Activated T-cell treated with anti-CD3 and anti-CD28 coated beads, Interleukin-2, amount 50 U/mL, for 24 hours (primary cell): ENCODE measurements around the gene NOX5.

Experiments used
- DNase-seq: peaks from one replicate; pipeline ENCODE4 v3.0.0-alpha.2; 2020
- H3K27ac Mint-ChIP-seq: 2 replicates; pipeline ENCODE4 v1.8.0; 2020; ENCODE audit warnings: mild to moderate bottlenecking, mixed read lengths
- H3K27me3 Mint-ChIP-seq: 2 replicates; pipeline ENCODE4 v1.8.0; 2020; ENCODE audit warnings: mixed read lengths
- H3K36me3 Mint-ChIP-seq: 2 replicates; pipeline ENCODE4 v1.8.0; 2020; ENCODE audit warnings: low read depth, mixed read lengths
- H3K4me1 Mint-ChIP-seq: 2 replicates; pipeline ENCODE4 v1.8.0; 2020; ENCODE audit warnings: low read depth, mixed read lengths
- H3K4me3 Mint-ChIP-seq: 2 replicates; pipeline ENCODE4 v1.8.0; 2020; ENCODE audit warnings: mild to moderate bottlenecking, moderate library complexity, mixed read lengths
- H3K9me3 Mint-ChIP-seq: 2 replicates; pipeline ENCODE4 v1.8.0; 2020; ENCODE audit warnings: mixed read lengths

NOX5 gene

GRCh38 chr15:69084404-69085030 is 70.0 kb downstream of the NOX5 start:
- Mint-ChIP-seq H3K4me3 (no peak overlapping the region), H3K27ac (no peak overlapping the region), H3K27me3 (peaks cover 30% of the 10 kb centered on the region), H3K36me3 (no peaks in the 10 kb centered on the region), H3K4me1 (peaks cover 5% of the 10 kb centered on the region), H3K9me3 (no peaks in the 10 kb centered on the region)
- no peak for DNase-seq

- no peaks in the 10 kb centered on the region for H3K9me3 Mint-ChIP-seq
- no peaks in the 10 kb centered on the region for H3K36me3 Mint-ChIP-seq
- peaks cover 5% of the 10 kb centered on the region for H3K4me1 Mint-ChIP-seq
- DNase-seq, result no peak
- H3K4me3 Mint-ChIP-seq, result no peak overlapping the region
- peaks cover 27% of the 10 kb centered on the region for H3K27me3 Mint-ChIP-seq
- H3K27ac Mint-ChIP-seq, result no peak overlapping the region
These were observed 71.0 kb downstream of the NOX5 start for GRCh38 chr15:69085325-69086081.

GRCh38 chr15:69086427-69087204 is 72.1 kb downstream of the NOX5 start:
- Mint-ChIP-seq H3K4me1 (peaks cover 5% of the 10 kb centered on the region), H3K9me3 (no peaks in the 10 kb centered on the region), H3K4me3 (no peak overlapping the region), H3K36me3 (no peaks in the 10 kb centered on the region), H3K27me3 (peaks cover 23% of the 10 kb centered on the region), H3K27ac (no peak overlapping the region)
- no peak for DNase-seq

GRCh38 chr15:69087366-69087976 is 73.0 kb downstream of the NOX5 start:
- H3K4me3 Mint-ChIP-seq, result no peak overlapping the region
- no peak overlapping the region for H3K27ac Mint-ChIP-seq
- no peak for DNase-seq

GRCh38 chr15:69088300-69088965 is 73.9 kb downstream of the NOX5 start:
- Mint-ChIP-seq H3K9me3 (no peaks in the 10 kb centered on the region), H3K27ac (no peak overlapping the region), H3K36me3 (no peaks in the 10 kb centered on the region), H3K4me3 (no peak overlapping the region), H3K4me1 (no peaks in the 10 kb centered on the region), H3K27me3 (peaks cover 23% of the 10 kb centered on the region)
- no peak for DNase-seq

More at GRCh38 chr15:69087366-69087976, 73.0 kb downstream of the NOX5 start:
- no peaks in the 10 kb centered on the region for H3K36me3 Mint-ChIP-seq
- peaks cover 23% of the 10 kb centered on the region for H3K27me3 Mint-ChIP-seq
- H3K4me1 Mint-ChIP-seq, result peaks cover 3% of the 10 kb centered on the region
- H3K9me3 Mint-ChIP-seq, result no peaks in the 10 kb centered on the region

GRCh38 chr15:69089258-69089657 is 74.8 kb downstream of the NOX5 start:
- H3K27ac Mint-ChIP-seq, result no peak overlapping the region
- peaks cover 23% of the 10 kb centered on the region for H3K27me3 Mint-ChIP-seq
- no peaks in the 10 kb centered on the region for H3K4me1 Mint-ChIP-seq
- no peak overlapping the region for H3K4me3 Mint-ChIP-seq
- no peak for DNase-seq
- no peaks in the 10 kb centered on the region for H3K36me3 Mint-ChIP-seq
- H3K9me3 Mint-ChIP-seq, result no peaks in the 10 kb centered on the region

DNA sequence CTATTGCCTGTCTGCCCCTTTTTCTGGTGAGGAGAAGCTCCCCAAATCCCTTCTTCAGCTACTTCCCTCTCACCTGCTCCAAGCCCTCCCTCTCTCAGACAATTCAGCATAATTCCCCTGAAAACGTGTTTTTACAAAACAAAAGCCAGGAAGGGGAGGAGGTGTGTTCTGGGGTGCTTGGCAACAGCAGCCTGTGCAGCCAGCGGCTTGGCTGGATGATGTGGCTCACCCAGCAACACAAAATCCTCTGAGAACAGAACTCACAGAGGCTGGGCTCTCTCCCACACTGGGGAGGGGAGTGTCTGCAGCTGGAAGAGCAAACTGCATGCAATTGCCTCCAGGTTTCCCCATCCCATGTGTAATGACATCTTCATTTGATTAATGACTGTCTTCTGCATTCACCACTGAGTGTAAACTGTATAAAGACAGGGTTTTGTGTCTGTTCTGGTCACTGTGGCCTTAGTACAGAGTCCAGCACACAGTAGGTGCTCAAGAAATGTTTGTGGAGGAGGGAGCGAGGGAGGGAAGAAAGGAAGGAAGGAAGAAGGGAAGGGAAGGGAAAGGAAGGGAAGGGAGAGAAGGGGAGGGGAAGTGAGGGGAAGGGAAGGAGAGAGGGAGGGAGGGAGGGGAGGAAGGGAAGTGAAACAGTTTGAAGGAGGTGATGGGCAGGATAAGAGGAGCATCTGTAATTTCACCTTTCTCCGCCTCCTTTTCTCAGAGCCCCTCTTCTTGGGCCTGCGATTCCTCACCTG is 75.9 kb downstream of the NOX5 start:
- no peaks in the 10 kb centered on the region for H3K4me1 Mint-ChIP-seq
- no peak overlapping the region for H3K27ac Mint-ChIP-seq
- H3K9me3 Mint-ChIP-seq, result no peaks in the 10 kb centered on the region
- DNase-seq, result no peak
- H3K4me3 Mint-ChIP-seq, result no peak overlapping the region
- peaks cover 23% of the 10 kb centered on the region for H3K27me3 Mint-ChIP-seq
- no peaks in the 10 kb centered on the region for H3K36me3 Mint-ChIP-seq

- no peak overlapping the region for H3K4me3 Mint-ChIP-seq
- H3K36me3 Mint-ChIP-seq, result no peaks in the 10 kb centered on the region
- H3K9me3 Mint-ChIP-seq, result no peaks in the 10 kb centered on the region
- no peak for DNase-seq
- H3K27ac Mint-ChIP-seq, result no peak overlapping the region
- peaks cover 18% of the 10 kb centered on the region for H3K27me3 Mint-ChIP-seq
- no peaks in the 10 kb centered on the region for H3K4me1 Mint-ChIP-seq
These were observed 77.2 kb downstream of the NOX5 start for GRCh38 chr15:69091654-69092053.

GRCh38 chr15:69092159-69092558 is 77.7 kb downstream of the NOX5 start:
- Mint-ChIP-seq H3K4me1 (no peaks in the 10 kb centered on the region), H3K36me3 (no peaks in the 10 kb centered on the region), H3K27me3 (peaks cover 16% of the 10 kb centered on the region), H3K9me3 (no peaks in the 10 kb centered on the region), H3K4me3 (no peak overlapping the region), H3K27ac (no peak overlapping the region)
- DNase-seq, result no peak

DNA sequence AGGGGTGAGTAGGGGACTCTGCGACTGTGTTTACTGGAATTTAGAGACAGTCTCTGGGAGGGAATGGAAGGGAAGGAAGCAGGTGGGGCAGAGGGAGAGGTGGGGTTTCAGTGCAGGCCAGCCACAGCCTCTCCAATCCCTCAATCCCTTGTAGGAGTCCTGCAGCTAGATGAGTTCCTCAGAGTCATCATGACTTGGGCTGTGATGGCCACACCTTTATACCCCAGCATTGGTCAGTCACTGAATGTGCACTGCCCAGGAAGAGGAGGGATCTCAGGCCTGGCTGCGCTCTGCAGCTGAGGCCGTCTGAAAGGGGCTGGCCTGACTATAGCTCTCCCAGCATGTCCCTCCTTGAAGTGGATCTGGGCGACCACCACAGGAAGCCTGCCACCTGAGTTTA is 78.6 kb downstream of the NOX5 start:
- peaks cover 8% of the 10 kb centered on the region for H3K27me3 Mint-ChIP-seq
- no peak overlapping the region for H3K4me3 Mint-ChIP-seq
- no peaks in the 10 kb centered on the region for H3K9me3 Mint-ChIP-seq
- H3K4me1 Mint-ChIP-seq, result no peaks in the 10 kb centered on the region
- H3K36me3 Mint-ChIP-seq, result no peaks in the 10 kb centered on the region
- no peak for DNase-seq
- H3K27ac Mint-ChIP-seq, result no peak overlapping the region

- Mint-ChIP-seq H3K9me3 (no peaks in the 10 kb centered on the region), H3K36me3 (no peaks in the 10 kb centered on the region), H3K27me3 (peaks cover 4% of the 10 kb centered on the region), H3K4me1 (no peaks in the 10 kb centered on the region), H3K27ac (no peak overlapping the region), H3K4me3 (no peak overlapping the region)
- no peak for DNase-seq
These were observed 79.1 kb downstream of the NOX5 start for GRCh38 chr15:69093614-69094013.

DNA sequence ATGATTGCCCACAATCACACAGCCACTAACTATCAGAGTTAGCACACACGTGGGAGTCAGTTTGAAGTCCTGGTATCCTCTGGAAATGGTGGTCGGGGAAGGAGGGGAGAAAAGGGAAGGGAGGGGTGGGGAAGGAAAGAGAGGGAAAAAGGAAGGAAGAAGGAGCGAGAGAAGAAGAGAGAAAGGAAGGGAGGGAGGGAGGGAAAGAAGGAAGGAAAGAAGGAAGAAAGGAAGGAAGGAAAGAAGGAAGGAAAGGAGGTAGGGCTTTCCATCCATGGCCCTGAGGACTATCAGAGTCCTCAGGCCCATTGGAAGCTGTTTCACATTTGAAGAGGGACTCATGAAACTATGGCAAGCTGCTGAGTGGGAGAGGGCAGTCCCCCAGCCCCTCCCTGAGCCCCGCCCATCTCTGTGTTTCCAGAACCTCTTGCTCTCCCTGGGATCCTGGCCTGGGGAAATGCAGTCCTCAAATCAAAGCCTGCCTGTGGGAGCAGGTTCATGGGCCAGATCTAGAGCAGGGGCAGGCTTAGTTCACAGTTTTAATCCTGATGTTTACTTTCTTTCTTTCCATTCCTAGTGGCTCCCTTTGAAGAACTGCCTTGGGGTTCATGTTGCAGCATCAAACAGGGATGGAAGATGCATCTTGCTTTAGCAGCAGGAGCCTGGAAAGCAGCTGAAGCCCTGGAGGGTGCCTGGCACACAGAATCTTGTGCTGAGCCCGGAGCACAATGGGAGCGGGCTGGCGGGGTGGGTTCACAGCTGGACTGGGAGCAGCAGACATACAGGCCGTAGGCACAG is 79.8 kb downstream of the NOX5 start:
- no peak overlapping the region for H3K27ac Mint-ChIP-seq
- no peaks in the 10 kb centered on the region for H3K4me1 Mint-ChIP-seq
- no peaks in the 10 kb centered on the region for H3K27me3 Mint-ChIP-seq
- no peaks in the 10 kb centered on the region for H3K36me3 Mint-ChIP-seq
- H3K9me3 Mint-ChIP-seq, result no peaks in the 10 kb centered on the region
- DNase-seq, result no peak
- no peak overlapping the region for H3K4me3 Mint-ChIP-seq

DNA sequence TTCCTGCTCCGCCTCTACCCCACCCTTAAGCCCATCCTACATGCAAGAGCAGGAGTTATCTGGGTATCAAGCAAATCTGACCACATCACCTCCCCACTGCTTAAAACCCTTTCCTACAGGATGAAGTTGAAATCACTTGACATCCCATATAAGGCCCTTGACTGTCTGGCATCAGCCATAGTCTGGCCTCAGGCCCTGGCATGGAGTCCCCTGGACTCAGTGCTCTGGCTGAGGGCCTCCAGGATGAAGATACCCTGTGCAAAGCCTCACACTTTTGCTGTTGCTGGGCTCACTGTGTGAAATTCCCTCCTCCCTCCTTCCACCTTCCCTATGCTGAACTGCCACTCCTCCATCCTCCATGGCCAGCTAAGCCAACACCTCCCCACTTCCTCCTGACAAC is 80.8 kb downstream of the NOX5 start:
- H3K27ac Mint-ChIP-seq, result no peak overlapping the region

More for the DNA sequence above, 80.8 kb downstream of the NOX5 start:
- no peak overlapping the region for H3K4me3 Mint-ChIP-seq
- no peaks in the 10 kb centered on the region for H3K27me3 Mint-ChIP-seq
- no peaks in the 10 kb centered on the region for H3K36me3 Mint-ChIP-seq
- no peaks in the 10 kb centered on the region for H3K4me1 Mint-ChIP-seq
- no peak for DNase-seq
- no peaks in the 10 kb centered on the region for H3K9me3 Mint-ChIP-seq
